Measurements from ENCODE around the gene WASHC1. TPM values are rescaled to one million over a fixed set of nuclear protein-coding genes. Genes with fewer than 3 reads are reported as not detected.
"Not testable (repeated sequence)": the region's sequence is repeated elsewhere in the genome, so short reads cannot be mapped to it uniquely, and the experiment has no call there.

The WASHC1 gene
- 5.7 TPM for total RNA-seq

GRCh38 chr9:29356-29755, at the start of gene WASHC1:
Gene WASHC1, minus strand, starts transcription at chr9:29456. Its CDS starts 4,457 bp downstream, at chr9:24999.
- not testable (repeated sequence) for H3K9me3 ChIP-seq (ENCODE audit: control insufficient read depth in 3 of 3, low read length in 3 of 3); H3K27me3 ChIP-seq (ENCODE audit: control insufficient read depth in 3 of 3, insufficient read depth in 3 of 3, low read length in 3 of 3); H3K36me3 ChIP-seq (ENCODE audit: control insufficient read depth in 3 of 3, insufficient read depth in 3 of 3, low read length in 3 of 3); H3K4me1 ChIP-seq (ENCODE audit: control insufficient read depth in 3 of 3, insufficient read depth in 3 of 3, low read length in 3 of 3); H3K9ac ChIP-seq (ENCODE audit: low read depth in 1 of 3, low read length in 3 of 3); H3K27ac ChIP-seq (ENCODE audit: low read depth, low read length)
- peak within 1 kb of the TSS in 1 of 3 donors; percentile 30 for H3K4me3 ChIP-seq (ENCODE audit: low read length in 3 of 3)

- H3K27ac ChIP-seq (ENCODE audit: low read depth, low read length); H3K4me1 ChIP-seq (ENCODE audit: control insufficient read depth in 3 of 3, insufficient read depth in 3 of 3, low read length in 3 of 3); H3K9me3 ChIP-seq (ENCODE audit: control insufficient read depth in 3 of 3, low read length in 3 of 3); H3K36me3 ChIP-seq (ENCODE audit: control insufficient read depth in 3 of 3, insufficient read depth in 3 of 3, low read length in 3 of 3); H3K4me3 ChIP-seq (ENCODE audit: low read length in 3 of 3); H3K27me3 ChIP-seq (ENCODE audit: control insufficient read depth in 3 of 3, insufficient read depth in 3 of 3, low read length in 3 of 3); H3K9ac ChIP-seq (ENCODE audit: low read depth in 1 of 3, low read length in 3 of 3): not testable (repeated sequence)
Measured at GRCh38 chr9:78333-78732, 49.1 kb upstream of the WASHC1 start.

GRCh38 chr9:76389-76788, 47.1 kb upstream of the WASHC1 start:
- not testable (repeated sequence) for H3K27me3 ChIP-seq (ENCODE audit: control insufficient read depth in 3 of 3, insufficient read depth in 3 of 3, low read length in 3 of 3); H3K4me1 ChIP-seq (ENCODE audit: control insufficient read depth in 3 of 3, insufficient read depth in 3 of 3, low read length in 3 of 3); H3K36me3 ChIP-seq (ENCODE audit: control insufficient read depth in 3 of 3, insufficient read depth in 3 of 3, low read length in 3 of 3); H3K9ac ChIP-seq (ENCODE audit: low read depth in 1 of 3, low read length in 3 of 3); H3K4me3 ChIP-seq (ENCODE audit: low read length in 3 of 3); H3K27ac ChIP-seq (ENCODE audit: low read depth, low read length); H3K9me3 ChIP-seq (ENCODE audit: control insufficient read depth in 3 of 3, low read length in 3 of 3)

GRCh38 chr9:73900-74525, 44.8 kb upstream of the WASHC1 start:
- not testable (repeated sequence) for H3K27ac ChIP-seq (ENCODE audit: low read depth, low read length); H3K4me1 ChIP-seq (ENCODE audit: control insufficient read depth in 3 of 3, insufficient read depth in 3 of 3, low read length in 3 of 3); H3K9ac ChIP-seq (ENCODE audit: low read depth in 1 of 3, low read length in 3 of 3); H3K4me3 ChIP-seq (ENCODE audit: low read length in 3 of 3); H3K27me3 ChIP-seq (ENCODE audit: control insufficient read depth in 3 of 3, insufficient read depth in 3 of 3, low read length in 3 of 3); H3K36me3 ChIP-seq (ENCODE audit: control insufficient read depth in 3 of 3, insufficient read depth in 3 of 3, low read length in 3 of 3); H3K9me3 ChIP-seq (ENCODE audit: control insufficient read depth in 3 of 3, low read length in 3 of 3)

- not testable (repeated sequence) for H3K27me3 ChIP-seq (ENCODE audit: control insufficient read depth in 3 of 3, insufficient read depth in 3 of 3, low read length in 3 of 3); H3K9ac ChIP-seq (ENCODE audit: low read depth in 1 of 3, low read length in 3 of 3); H3K36me3 ChIP-seq (ENCODE audit: control insufficient read depth in 3 of 3, insufficient read depth in 3 of 3, low read length in 3 of 3); H3K4me1 ChIP-seq (ENCODE audit: control insufficient read depth in 3 of 3, insufficient read depth in 3 of 3, low read length in 3 of 3); H3K9me3 ChIP-seq (ENCODE audit: control insufficient read depth in 3 of 3, low read length in 3 of 3); H3K27ac ChIP-seq (ENCODE audit: low read depth, low read length)
- peak overlapping the region in 2 of 3 donors; percentile 32 to 49 for H3K4me3 ChIP-seq (ENCODE audit: low read length in 3 of 3)
Measured at GRCh38 chr9:73076-73899, 44.0 kb upstream of the WASHC1 start.

GRCh38 chr9:63031-63629, 33.9 kb upstream of the WASHC1 start:
- not testable (repeated sequence) for H3K9ac ChIP-seq (ENCODE audit: low read depth in 1 of 3, low read length in 3 of 3); H3K4me1 ChIP-seq (ENCODE audit: control insufficient read depth in 3 of 3, insufficient read depth in 3 of 3, low read length in 3 of 3); H3K36me3 ChIP-seq (ENCODE audit: control insufficient read depth in 3 of 3, insufficient read depth in 3 of 3, low read length in 3 of 3); H3K27me3 ChIP-seq (ENCODE audit: control insufficient read depth in 3 of 3, insufficient read depth in 3 of 3, low read length in 3 of 3); H3K27ac ChIP-seq (ENCODE audit: low read depth, low read length); H3K9me3 ChIP-seq (ENCODE audit: control insufficient read depth in 3 of 3, low read length in 3 of 3); H3K4me3 ChIP-seq (ENCODE audit: low read length in 3 of 3)

GRCh38 chr9:52678-53077, 23.4 kb upstream of the WASHC1 start:
- H3K9ac ChIP-seq (ENCODE audit: low read depth in 1 of 3, low read length in 3 of 3); H3K27me3 ChIP-seq (ENCODE audit: control insufficient read depth in 3 of 3, insufficient read depth in 3 of 3, low read length in 3 of 3); H3K27ac ChIP-seq (ENCODE audit: low read depth, low read length): not testable (repeated sequence)

GRCh38 chr9:48190-48842, 19.1 kb upstream of the WASHC1 start:
- not testable (repeated sequence) for H3K4me3 ChIP-seq (ENCODE audit: low read length in 3 of 3); H3K9me3 ChIP-seq (ENCODE audit: control insufficient read depth in 3 of 3, low read length in 3 of 3); H3K9ac ChIP-seq (ENCODE audit: low read depth in 1 of 3, low read length in 3 of 3)

More at GRCh38 chr9:52678-53077, 23.4 kb upstream of the WASHC1 start:
- not testable (repeated sequence) for H3K9me3 ChIP-seq (ENCODE audit: control insufficient read depth in 3 of 3, low read length in 3 of 3); H3K36me3 ChIP-seq (ENCODE audit: control insufficient read depth in 3 of 3, insufficient read depth in 3 of 3, low read length in 3 of 3); H3K4me3 ChIP-seq (ENCODE audit: low read length in 3 of 3); H3K4me1 ChIP-seq (ENCODE audit: control insufficient read depth in 3 of 3, insufficient read depth in 3 of 3, low read length in 3 of 3)

GRCh38 chr9:46639-47271, 17.5 kb upstream of the WASHC1 start:
- not testable (repeated sequence) for H3K9me3 ChIP-seq (ENCODE audit: control insufficient read depth in 3 of 3, low read length in 3 of 3); H3K9ac ChIP-seq (ENCODE audit: low read depth in 1 of 3, low read length in 3 of 3)

More at GRCh38 chr9:48190-48842, 19.1 kb upstream of the WASHC1 start:
- not testable (repeated sequence) for H3K27me3 ChIP-seq (ENCODE audit: control insufficient read depth in 3 of 3, insufficient read depth in 3 of 3, low read length in 3 of 3); H3K27ac ChIP-seq (ENCODE audit: low read depth, low read length); H3K36me3 ChIP-seq (ENCODE audit: control insufficient read depth in 3 of 3, insufficient read depth in 3 of 3, low read length in 3 of 3); H3K4me1 ChIP-seq (ENCODE audit: control insufficient read depth in 3 of 3, insufficient read depth in 3 of 3, low read length in 3 of 3)

More at GRCh38 chr9:46639-47271, 17.5 kb upstream of the WASHC1 start:
- not testable (repeated sequence) for H3K4me3 ChIP-seq (ENCODE audit: low read length in 3 of 3); H3K4me1 ChIP-seq (ENCODE audit: control insufficient read depth in 3 of 3, insufficient read depth in 3 of 3, low read length in 3 of 3); H3K27me3 ChIP-seq (ENCODE audit: control insufficient read depth in 3 of 3, insufficient read depth in 3 of 3, low read length in 3 of 3); H3K36me3 ChIP-seq (ENCODE audit: control insufficient read depth in 3 of 3, insufficient read depth in 3 of 3, low read length in 3 of 3); H3K27ac ChIP-seq (ENCODE audit: low read depth, low read length)

All from skeletal muscle tissue (tissue), 4 donors.